Fibroblast of skin of right quadriceps (primary cell): ENCODE measurements around the gene RSPH1.

ENCODE experiments used
- DNase-seq: peaks from one replicate; pipeline ENCODE4 v3.0.0-alpha.2; 2013

The RSPH1 gene

GRCh38 chr21:42531771-42532170 lies 35.7 kb upstream of the RSPH1 start:
- DNase-seq = no peak

GRCh38 chr21:42530167-42530518 lies 34.1 kb upstream of the RSPH1 start:
- no peak for DNase-seq

- DNase-seq = no peak
Measured at GRCh38 chr21:42527489-42528158, 31.6 kb upstream of the RSPH1 start.

GRCh38 chr21:42527127-42527488 lies 31.1 kb upstream of the RSPH1 start:
- DNase-seq = no peak

- DNase-seq = no peak
Measured at GRCh38 chr21:42526379-42526727, 30.3 kb upstream of the RSPH1 start.

GRCh38 chr21:42525676-42526378 lies 29.8 kb upstream of the RSPH1 start:
- DNase-seq = no peak

- no peak for DNase-seq
Measured at GRCh38 chr21:42525029-42525581, 29.1 kb upstream of the RSPH1 start.

- DNase-seq = peak; percentile 33
Measured at GRCh38 chr21:42524341-42525028, 28.5 kb upstream of the RSPH1 start.

- DNase-seq = no peak
Measured at GRCh38 chr21:42523941-42524340, 27.9 kb upstream of the RSPH1 start.

- DNase-seq = no peak
Measured at GRCh38 chr21:42523211-42523610, 27.2 kb upstream of the RSPH1 start.

- no peak for DNase-seq
Measured at GRCh38 chr21:42522771-42523170, 26.7 kb upstream of the RSPH1 start.

GRCh38 chr21:42522271-42522670 lies 26.2 kb upstream of the RSPH1 start:
- DNase-seq = no peak

GRCh38 chr21:42521805-42522204 lies 25.8 kb upstream of the RSPH1 start:
- no peak for DNase-seq

- no peak for DNase-seq
Measured at GRCh38 chr21:42521384-42521783, 25.4 kb upstream of the RSPH1 start.

GRCh38 chr21:42520628-42521253 lies 24.7 kb upstream of the RSPH1 start:
- DNase-seq = no peak

- no peak for DNase-seq
Measured at GRCh38 chr21:42518626-42519025, 22.6 kb upstream of the RSPH1 start.

GRCh38 chr21:42518215-42518614 lies 22.2 kb upstream of the RSPH1 start:
- peak; percentile 20 for DNase-seq

- DNase-seq = no peak
Measured at GRCh38 chr21:42515708-42516502, 19.9 kb upstream of the RSPH1 start.

GRCh38 chr21:42514883-42515228 lies 18.8 kb upstream of the RSPH1 start:
- DNase-seq = no peak

GRCh38 chr21:42513985-42514882 lies 18.2 kb upstream of the RSPH1 start:
- DNase-seq = no peak

- no peak for DNase-seq
Measured at GRCh38 chr21:42513151-42513984, 17.3 kb upstream of the RSPH1 start, which contains the start of gene SLC37A1. TSS of gene SLC37A1 (plus strand) at chr21:42513852. CDS start at chr21:42518455, 4,603 bp downstream.
